ENCODE results near the gene EFCAB13. TPM values are rescaled to one million over a fixed set of nuclear protein-coding genes. Genes with fewer than 3 reads are reported as not detected.

The EFCAB13 gene
- total RNA-seq, 4 donors from 2014 or later, result 0.26 to 2.8 (median 2.1) TPM

- no peak overlapping the region for H3K27ac ChIP-seq
- no peaks in the 10 kb centered on the region for H3K9me3 ChIP-seq
- WGBS, result 71% methylated on average over 4 of the region's 4 CpGs
- DNase-seq (ENCODE audit: low spot score in 2 of 2), result no peak
- peaks cover 3% of the 10 kb centered on the region for H3K36me3 ChIP-seq
- no peak overlapping the region for H3K4me3 ChIP-seq
- TF ChIP-seq CTCF (IDR thresholded peaks at IDR 0.05) (no peak), POLR2A (IDR thresholded peaks at IDR 0.05) (no peak), POLR2AphosphoS5 (IDR thresholded peaks at IDR 0.05) (no peak), EP300 (IDR thresholded peaks at IDR 0.05) (no peak)
- peaks cover 12% of the 10 kb centered on the region for H3K4me1 ChIP-seq
- no peaks in the 10 kb centered on the region for H3K27me3 ChIP-seq
Measured at GRCh38 chr17:47310186-47310733, 13.5 kb upstream of the EFCAB13 start.

- no peak for TF ChIP-seq CTCF (IDR thresholded peaks at IDR 0.05)
- no peak for TF ChIP-seq POLR2AphosphoS5 (IDR thresholded peaks at IDR 0.05)
- no peak for TF ChIP-seq POLR2A (IDR thresholded peaks at IDR 0.05)
- no peak for TF ChIP-seq EP300 (IDR thresholded peaks at IDR 0.05)
- H3K27ac ChIP-seq, result no peak overlapping the region
- H3K4me1 ChIP-seq, result peaks cover 14% of the 10 kb centered on the region
- no peaks in the 10 kb centered on the region for H3K27me3 ChIP-seq
- peaks cover 3% of the 10 kb centered on the region for H3K36me3 ChIP-seq
- no peak for DNase-seq (ENCODE audit: low spot score in 2 of 2)
- H3K9me3 ChIP-seq, result no peaks in the 10 kb centered on the region
- no peak overlapping the region for H3K4me3 ChIP-seq
Measured at GRCh38 chr17:47311420-47311819, 12.3 kb upstream of the EFCAB13 start.

DNA sequence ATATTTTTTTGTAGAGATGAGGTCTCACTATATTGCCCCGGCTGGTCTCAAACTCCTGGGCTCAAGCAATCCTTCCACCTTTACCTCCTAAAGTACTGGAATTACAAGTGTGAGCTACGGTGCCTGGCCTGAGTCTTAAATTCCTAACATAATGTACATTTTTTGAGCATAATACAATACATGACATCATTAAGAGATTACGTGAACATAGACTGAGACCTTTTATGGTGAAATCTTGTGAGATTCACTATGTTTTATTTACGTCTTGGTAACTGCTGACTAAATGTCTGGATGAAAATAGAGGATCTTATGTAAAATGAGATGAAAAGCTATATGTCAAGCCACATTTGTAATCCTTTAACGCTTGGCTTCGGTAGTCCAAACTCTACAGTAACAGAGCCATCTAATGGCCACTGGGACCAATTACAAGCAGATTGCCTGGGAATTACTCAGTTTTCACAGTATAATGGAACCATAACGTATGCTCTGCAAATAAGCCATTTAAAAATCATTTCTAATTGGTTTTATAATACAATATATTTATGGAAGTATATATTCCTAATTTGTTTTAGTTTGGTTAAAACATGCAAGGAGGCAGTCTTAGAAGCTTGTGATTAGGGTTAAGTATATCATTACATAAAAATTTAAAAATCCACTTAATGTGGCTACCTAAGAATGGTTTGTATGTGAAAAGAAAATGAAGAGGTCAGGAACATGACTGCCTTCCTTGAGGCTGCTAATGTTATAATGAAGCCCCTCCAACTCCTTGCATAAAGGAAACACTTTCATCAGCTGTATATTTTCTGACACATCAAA, 8.1 kb upstream of the EFCAB13 start:
- TF ChIP-seq POLR2A (IDR thresholded peaks at IDR 0.05) (no peak), CTCF (IDR thresholded peaks at IDR 0.05) (peak; percentile 66), EP300 (IDR thresholded peaks at IDR 0.05) (peak; percentile 42), POLR2AphosphoS5 (IDR thresholded peaks at IDR 0.05) (no peak)
- Histone ChIP-seq H3K27me3 (no peaks in the 10 kb centered on the region), H3K27ac (peak overlapping the region; percentile 55), H3K9me3 (no peaks in the 10 kb centered on the region), H3K36me3 (no peaks in the 10 kb centered on the region), H3K4me3 (no peak overlapping the region), H3K4me1 (peaks cover 17% of the 10 kb centered on the region)
- WGBS, result 19% methylated on average over 7 of the region's 7 CpGs
- DNase-seq (ENCODE audit: low spot score in 2 of 2), result no peak

DNA sequence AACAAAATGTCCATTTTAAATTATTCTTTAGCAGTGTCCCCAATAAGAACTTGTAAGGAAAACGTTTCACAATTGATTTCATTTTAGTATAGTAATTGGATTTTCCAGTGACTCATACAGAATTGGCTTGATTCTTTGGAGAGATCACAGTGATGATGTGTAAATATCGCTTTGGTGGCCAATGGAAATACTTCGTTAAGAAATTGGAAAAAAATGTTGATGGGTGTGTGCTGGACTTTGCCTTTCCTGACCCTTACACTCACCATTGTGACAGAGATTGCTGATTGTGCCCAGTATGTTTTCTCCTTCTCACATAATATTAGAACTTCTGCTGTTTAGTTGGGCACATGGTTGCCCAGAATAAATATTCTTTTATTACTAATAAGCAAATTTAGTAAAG, 7.4 kb upstream of the EFCAB13 start:
- Histone ChIP-seq H3K27me3 (no peaks in the 10 kb centered on the region), H3K27ac (peak overlapping the region; percentile 55), H3K9me3 (no peaks in the 10 kb centered on the region), H3K4me3 (no peak overlapping the region), H3K4me1 (peaks cover 17% of the 10 kb centered on the region), H3K36me3 (no peaks in the 10 kb centered on the region)
- no peak for TF ChIP-seq EP300 (IDR thresholded peaks at IDR 0.05)
- TF ChIP-seq POLR2AphosphoS5 (IDR thresholded peaks at IDR 0.05), result no peak
- TF ChIP-seq CTCF (IDR thresholded peaks at IDR 0.05), result no peak
- no peak for TF ChIP-seq POLR2A (IDR thresholded peaks at IDR 0.05)
- no peak for DNase-seq (ENCODE audit: low spot score in 2 of 2)
- WGBS, result 20% methylated on average over 3 of the region's 3 CpGs

- Histone ChIP-seq H3K36me3 (no peaks in the 10 kb centered on the region), H3K9me3 (no peaks in the 10 kb centered on the region), H3K27ac (peak overlapping the region; percentile 4), H3K4me3 (no peak overlapping the region), H3K27me3 (no peaks in the 10 kb centered on the region), H3K4me1 (peaks cover 17% of the 10 kb centered on the region)
- WGBS, result 72% methylated on average over 2 of the region's 2 CpGs
- no peak for DNase-seq (ENCODE audit: low spot score in 2 of 2)
- TF ChIP-seq POLR2A (IDR thresholded peaks at IDR 0.05) (no peak), CTCF (IDR thresholded peaks at IDR 0.05) (no peak), EP300 (IDR thresholded peaks at IDR 0.05) (no peak), POLR2AphosphoS5 (IDR thresholded peaks at IDR 0.05) (no peak)
Measured at GRCh38 chr17:47317119-47317518, 6.6 kb upstream of the EFCAB13 start.

All from suprapubic skin (tissue), 4 donors.